GM18873 (cell line): ENCODE measurements around the gene CTCFL.
"Not testable (repeated sequence)": the region's sequence is repeated elsewhere in the genome, so short reads cannot be mapped to it uniquely, and the experiment has no call there.

ENCODE experiments used
- ATAC-seq: cut with Tn5 transposase; IDR thresholded peaks from one replicate; pipeline ENCODE4 v1.9.1; 2021; ENCODE audit warnings: mild to moderate bottlenecking, moderate library complexity, moderate number of reproducible peaks; ENCODE audit not compliant: unreplicated experiment, low FRiP score

CTCFL gene

GRCh38 chr20:57484772-57485171, 40.2 kb downstream of the CTCFL start:
- no peak for ATAC-seq

- no peak for ATAC-seq
Observed at GRCh38 chr20:57483287-57484050, 41.5 kb downstream of the CTCFL start.

- ATAC-seq: no peak
Observed at GRCh38 chr20:57482796-57483195, 42.1 kb downstream of the CTCFL start.

GRCh38 chr20:57482148-57482547, 42.8 kb downstream of the CTCFL start:
- ATAC-seq: no peak

GRCh38 chr20:57481281-57481711, 43.6 kb downstream of the CTCFL start:
- peak; percentile 3 for ATAC-seq

GRCh38 chr20:57480444-57481160, 44.3 kb downstream of the CTCFL start:
- peak; percentile 68 for ATAC-seq

GRCh38 chr20:57479196-57479595, 45.7 kb downstream of the CTCFL start:
- ATAC-seq: no peak

- ATAC-seq: no peak
Observed at GRCh38 chr20:57478176-57478575, 46.8 kb downstream of the CTCFL start.

- no peak for ATAC-seq
Observed at GRCh38 chr20:57476641-57477461, 48.1 kb downstream of the CTCFL start.

- no peak for ATAC-seq
Observed at GRCh38 chr20:57476084-57476526, 48.8 kb downstream of the CTCFL start.

GRCh38 chr20:57475388-57476083, 49.4 kb downstream of the CTCFL start:
- no peak for ATAC-seq

- ATAC-seq: no peak
Observed at GRCh38 chr20:57474816-57475215, 50.1 kb downstream of the CTCFL start.

GRCh38 chr20:57474205-57474604, 50.7 kb downstream of the CTCFL start:
- no peak for ATAC-seq

- peak; percentile 54 for ATAC-seq
Observed at GRCh38 chr20:57473246-57474048, 51.5 kb downstream of the CTCFL start.

GRCh38 chr20:57472474-57472873, 52.5 kb downstream of the CTCFL start:
- ATAC-seq: not testable (repeated sequence)

- ATAC-seq: no peak
Observed at GRCh38 chr20:57471496-57472372, 53.2 kb downstream of the CTCFL start.

GRCh38 chr20:57470666-57471495, 54.1 kb downstream of the CTCFL start:
- ATAC-seq: no peak

GRCh38 chr20:57470212-57470522, 54.8 kb downstream of the CTCFL start:
- ATAC-seq: no peak
